OCI-M1 (cell line): ENCODE results near the gene HLA-E.
"Not testable (repeated sequence)": the region's sequence is repeated elsewhere in the genome, so short reads cannot be mapped to it uniquely, and the experiment has no call there.

ENCODE experiments used
- DNase-seq: peaks from one replicate; lab custom pipeline; 2025; lab: John Stamatoyannopoulos, UW

Gene HLA-E

DNA sequence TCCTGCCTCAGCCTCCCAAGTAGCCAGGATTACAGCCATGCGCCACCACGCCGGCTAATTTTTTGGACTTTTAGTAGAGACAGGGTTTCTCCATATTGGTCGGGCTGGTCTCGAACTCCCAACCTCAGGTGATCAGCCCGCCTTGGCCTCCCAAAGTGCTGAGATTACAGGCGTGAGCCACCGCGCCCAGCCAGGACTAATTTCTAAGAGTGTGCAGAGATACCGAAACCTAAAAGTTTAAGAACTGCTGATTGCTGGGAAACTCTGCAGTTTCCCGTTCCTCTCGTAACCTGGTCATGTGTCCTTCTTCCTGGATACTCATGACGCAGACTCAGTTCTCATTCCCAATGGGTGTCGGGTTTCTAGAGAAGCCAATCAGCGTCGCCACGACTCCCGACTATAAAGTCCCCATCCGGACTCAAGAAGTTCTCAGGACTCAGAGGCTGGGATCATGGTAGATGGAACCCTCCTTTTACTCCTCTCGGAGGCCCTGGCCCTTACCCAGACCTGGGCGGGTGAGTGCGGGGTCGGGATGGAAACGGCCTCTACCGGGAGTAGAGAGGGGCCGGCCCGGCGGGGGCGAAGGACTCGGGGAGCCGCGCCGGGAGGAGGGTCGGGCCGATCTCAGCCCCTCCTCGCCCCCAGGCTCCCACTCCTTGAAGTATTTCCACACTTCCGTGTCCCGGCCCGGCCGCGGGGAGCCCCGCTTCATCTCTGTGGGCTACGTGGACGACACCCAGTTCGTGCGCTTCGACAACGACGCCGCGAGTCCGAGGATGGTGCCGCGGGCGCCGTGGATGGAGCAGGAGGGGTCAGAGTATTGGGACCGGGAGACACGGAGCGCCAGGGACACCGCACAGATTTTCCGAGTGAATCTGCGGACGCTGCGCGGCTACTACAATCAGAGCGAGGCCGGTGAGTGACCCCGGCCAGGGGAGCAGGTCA is at the start of gene HLA-E:
Gene HLA-E, plus strand, starts transcription at position 429 of the 945 bp plus-strand sequence. Its CDS starts 23 bp downstream, at position 452.
- peak; percentile 100 for DNase-seq

DNA sequence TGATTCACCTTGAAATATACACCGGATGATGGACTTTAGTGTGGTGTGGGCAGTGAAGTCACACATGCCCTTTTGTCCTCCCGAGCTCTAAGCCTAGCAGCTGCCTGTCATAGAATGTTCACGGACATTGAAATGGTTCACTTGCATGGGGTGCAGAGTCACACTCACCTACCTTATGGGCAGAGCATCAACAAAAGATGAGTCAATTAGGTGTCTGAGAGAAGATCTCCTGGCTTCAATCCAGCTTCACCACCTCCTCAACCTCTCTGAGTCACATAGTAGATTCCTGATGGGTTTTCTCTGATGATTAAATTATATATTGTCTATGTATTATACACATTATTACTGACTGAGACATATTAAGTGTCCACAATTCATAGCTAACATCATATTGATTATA is 48.1 kb upstream of the HLA-E start:
- no peak for DNase-seq

DNA sequence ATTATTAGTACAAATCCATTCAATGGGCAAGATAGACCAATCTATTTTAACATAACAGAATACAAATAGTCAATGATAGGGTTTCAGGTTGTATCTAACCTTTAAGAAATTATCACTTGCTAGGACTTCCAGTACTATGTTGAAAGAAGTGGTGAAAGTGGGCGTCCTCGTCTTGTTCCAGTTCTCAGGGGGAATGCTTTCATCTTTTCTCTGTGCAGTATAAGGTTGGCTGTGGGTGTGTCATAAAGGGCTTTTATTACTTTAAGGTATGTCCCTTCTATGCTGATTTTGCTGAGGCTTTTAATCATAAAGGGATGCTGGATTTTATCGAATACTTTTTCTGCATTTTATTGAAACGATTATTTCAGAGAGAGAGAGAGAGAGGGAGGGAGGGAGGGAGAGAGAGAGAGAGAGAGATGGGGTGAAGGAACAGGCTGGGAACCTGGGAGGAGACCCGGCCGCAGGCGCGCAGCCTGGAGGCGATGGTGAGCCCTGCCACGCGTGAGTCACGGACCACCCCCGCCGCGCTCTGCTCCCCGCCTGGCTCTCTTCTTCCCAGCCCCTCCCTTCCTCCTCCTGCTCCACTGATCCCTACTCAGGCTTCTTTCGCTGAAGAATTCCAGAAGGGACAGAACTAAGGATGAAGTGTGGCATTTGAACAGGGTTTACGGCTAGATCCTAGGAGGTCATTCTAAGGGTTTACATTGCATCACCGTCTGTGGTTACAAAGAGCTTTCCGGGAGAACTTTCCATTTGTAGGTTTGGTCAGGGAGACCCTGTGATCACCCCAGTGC is 45.5 kb upstream of the HLA-E start:
- DNase-seq, result no peak

DNA sequence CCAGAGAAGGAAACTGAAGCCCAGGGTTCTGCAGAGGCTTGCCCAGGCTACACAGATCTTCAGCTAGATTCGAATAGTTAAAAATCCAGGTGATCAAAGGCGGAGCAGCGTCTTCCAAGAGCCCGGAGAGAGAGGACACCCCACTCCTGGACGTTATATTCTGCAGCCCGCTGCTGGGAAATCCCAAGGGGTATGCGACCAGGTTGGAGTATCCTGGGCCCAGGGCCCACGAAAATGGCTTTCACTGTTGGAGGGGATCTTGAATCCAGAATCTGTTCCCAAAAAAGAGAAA is 44.9 kb upstream of the HLA-E start:
- DNase-seq, result no peak

DNA sequence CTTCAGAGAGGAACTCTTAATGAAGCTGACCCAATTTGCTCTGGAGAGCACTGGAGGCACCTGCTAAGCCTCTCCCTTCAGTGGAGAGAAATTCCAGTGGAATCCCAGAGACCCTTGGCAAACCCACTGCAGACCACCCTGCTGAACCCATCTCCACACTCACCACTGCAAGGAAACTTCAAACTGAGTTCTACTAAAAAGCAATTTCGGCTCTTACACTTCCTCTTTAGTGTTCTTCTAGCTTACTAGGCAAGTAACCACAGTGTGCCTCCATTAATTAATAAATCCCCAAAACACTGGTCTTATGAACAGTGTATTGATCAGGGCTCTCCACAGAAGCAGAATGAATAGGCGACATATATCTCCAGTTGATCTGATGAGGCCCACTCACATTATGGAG is 43.0 kb upstream of the HLA-E start:
- no peak for DNase-seq

DNA sequence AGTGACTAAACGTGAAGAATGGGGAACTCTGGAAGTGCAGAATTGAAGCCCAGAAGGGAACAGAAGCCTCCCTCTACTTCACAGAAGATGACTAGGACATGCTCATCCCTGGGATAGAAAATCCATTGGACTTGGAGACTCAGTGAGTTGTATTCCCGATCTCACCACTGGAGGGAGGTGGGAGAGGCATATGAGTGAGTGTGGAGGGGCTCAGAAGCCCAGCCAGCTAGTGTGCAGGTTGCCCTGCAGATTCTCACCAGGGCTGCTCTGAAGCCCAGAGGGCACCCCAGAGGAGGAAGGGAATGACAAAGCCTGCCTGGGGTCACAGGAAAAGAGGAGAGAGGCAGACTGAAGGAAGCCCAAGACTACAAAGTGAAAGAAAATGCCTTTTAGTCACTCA is 42.1 kb upstream of the HLA-E start:
- no peak for DNase-seq

DNA sequence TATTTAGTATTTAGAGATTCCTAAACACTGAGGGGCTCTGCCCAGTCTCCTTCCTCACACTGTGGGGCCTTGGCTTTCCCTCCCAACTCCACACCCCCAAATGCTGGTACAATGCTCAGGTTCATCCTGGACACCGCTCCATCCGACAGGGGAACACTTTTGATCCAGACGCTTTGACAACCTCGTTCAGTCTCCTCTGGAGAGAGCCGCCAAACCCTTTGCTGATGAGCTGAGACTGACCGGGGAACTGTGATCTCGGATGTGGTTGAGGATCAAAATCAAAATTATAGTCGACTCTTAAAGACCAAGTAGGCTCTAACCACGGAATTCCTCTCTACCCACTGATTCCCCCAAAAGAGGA is 38.8 kb upstream of the HLA-E start:
- no peak for DNase-seq

DNA sequence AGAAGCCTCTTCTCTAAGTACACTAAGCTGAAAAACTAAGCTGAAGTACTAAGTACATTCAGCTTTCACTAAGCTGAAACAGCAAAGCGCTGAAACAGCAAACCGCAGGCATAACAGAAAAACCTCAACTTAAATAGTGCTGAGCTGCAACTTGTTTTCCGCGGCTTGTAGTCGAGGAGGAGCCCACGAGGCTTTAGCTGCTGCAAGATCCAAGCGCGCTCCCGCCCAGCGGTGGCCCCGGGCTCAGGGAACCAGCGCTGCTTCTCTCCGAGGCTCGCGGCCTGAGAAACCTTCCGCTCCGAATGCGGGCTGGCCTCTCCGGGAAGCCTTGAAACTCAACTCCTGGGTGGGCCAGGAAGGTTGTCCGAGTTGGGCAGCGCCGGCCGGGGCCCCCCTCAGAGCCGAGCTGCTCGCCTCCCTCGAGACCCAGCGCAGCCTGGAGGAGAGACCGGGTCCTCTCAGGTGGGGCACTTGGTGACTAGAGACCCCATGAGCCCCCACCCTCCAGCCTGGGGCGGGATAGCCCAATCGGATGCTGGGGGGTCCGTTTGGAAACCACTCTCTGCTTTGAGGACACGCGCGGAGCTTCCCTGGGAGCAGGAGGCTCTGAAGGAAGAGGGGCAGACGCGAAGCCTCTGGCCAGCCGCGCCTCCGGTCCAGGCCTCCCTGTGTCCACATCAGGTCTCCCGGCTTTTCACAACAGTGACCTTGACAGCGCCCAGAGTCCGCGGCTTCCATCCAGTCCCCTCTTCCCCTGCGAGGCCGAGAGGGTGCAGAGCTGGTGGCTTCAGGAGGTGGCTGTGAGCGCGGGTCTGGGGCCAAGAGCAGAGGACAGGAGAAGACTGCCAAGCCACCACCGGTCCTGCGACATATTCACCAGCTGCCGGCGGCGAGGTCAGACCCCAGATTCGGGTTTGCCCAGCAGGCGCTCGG is 38.1 kb upstream of the HLA-E start:
- DNase-seq, result peak; percentile 81

DNA sequence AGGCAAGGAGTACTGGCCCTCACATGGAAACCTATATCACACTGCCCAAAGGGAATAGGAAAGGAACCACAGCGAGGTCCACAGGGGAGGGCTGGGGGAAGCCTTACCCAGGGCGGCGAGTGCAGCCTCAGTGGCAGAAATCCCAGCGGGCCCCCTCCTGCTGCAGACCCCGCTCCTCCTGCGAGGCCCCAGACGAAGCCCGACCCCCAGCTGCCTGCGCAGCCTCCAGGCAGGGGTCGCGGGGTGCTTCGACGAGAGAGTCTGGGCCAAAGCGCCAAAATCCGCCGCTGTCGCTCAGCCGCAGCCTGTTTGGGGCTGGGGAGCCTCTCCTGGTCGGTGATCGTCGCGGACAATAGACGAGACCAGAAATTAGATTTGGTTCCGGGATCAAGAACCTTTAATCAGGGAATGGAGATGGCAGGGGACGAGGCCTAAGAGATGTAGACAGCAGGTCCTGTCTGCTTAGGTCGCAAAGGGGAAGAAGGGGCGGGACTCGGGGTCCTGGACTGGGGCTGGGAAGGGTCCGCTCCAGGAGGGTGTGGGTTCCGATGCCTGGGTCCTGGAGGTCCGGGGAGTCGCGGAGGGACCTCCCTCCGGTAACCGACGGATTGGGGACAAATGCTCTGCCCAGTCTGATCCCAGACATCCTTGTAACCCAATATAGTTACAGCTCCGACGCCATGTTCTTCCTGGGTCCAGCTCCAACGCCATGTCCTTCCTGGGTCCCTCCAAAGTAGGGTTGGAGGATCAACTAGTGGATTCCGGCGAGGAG is 36.4 kb upstream of the HLA-E start:
- no peak for DNase-seq

DNA sequence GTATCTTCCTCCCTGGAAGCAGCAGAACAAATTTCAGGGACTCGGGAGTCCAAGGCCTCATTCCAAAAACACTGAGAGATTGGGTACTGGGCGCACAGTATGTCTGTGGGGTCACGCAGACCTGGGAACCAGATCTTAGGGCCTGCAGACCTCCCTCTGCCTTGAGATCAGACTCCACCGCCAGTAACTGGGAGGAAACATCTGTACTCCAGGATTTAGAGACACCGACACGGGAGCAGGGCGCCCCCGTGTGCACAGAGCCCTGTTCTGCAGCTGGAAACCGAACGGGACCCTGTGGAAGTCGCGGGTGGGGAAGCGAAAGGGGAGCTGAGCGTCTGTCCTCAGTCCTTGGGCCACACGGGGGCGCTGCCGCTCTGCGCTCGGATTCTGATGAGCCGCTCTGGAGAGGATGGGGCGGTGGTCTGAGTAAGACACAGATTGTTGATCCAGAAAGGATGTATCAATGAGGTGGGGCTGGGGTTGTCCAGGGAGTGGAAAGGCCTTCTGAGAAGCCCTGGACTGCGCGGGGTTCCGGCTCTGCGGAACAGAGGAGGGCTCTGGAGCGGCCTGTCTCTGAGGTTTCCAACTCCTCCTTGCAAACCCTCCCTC is 35.7 kb upstream of the HLA-E start:
- DNase-seq, result peak; percentile 95

DNA sequence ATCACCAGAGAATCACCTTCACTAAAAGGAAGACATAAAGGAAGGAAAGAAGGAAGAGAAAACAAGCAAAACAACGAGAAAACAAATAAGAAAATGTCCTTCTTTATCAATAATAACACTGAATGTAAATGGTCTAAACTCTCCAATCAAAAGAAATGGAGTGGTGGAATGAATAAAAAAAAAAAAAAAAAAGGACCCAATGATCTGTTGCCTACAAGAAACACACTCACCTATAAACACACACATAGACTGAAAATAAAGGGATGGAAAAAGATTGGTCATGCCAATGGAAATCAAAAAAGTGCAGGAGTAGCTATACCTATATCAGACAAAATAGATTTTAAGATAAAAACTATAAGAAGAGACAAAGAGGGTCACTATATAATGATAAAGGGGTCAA is 30.2 kb upstream of the HLA-E start:
- DNase-seq, result no peak

DNA sequence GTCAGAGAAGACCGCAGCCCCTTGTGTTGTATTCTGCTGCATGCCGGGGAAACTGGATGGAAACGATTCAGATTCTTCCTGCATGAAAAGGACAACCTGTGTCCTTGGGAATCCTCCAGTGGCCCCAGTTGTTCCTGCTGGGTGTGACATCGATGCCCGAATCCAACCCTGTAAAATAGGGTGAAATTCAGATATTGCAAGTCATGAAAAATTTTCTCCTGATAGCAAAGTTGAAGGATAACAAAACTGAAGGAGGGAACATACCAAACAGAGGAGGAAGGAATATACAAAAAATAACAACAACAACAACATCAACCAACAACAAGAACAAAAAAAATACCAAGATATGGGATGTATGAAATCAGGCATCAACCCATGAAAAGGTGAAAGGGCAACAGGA is 28.3 kb upstream of the HLA-E start:
- DNase-seq, result no peak

DNA sequence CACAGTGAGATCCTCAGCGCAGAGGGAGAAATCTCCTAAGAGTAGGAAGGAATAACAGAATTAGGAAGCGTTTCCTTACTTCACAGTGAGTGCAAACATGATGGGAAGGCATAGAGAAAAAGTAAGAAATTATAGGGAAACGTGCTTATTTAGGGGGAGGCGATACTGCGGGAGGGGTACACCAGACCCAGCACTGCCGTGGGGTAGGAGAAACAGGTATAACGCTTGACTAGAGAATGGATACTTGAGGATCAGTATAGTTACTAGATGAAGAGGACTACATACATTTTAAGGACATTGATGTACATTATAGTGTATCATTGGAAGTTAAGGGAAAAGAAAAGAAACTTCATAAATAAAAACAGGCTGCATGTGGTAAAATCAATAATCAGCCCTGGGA is 26.8 kb upstream of the HLA-E start:
- DNase-seq, result no peak

DNA sequence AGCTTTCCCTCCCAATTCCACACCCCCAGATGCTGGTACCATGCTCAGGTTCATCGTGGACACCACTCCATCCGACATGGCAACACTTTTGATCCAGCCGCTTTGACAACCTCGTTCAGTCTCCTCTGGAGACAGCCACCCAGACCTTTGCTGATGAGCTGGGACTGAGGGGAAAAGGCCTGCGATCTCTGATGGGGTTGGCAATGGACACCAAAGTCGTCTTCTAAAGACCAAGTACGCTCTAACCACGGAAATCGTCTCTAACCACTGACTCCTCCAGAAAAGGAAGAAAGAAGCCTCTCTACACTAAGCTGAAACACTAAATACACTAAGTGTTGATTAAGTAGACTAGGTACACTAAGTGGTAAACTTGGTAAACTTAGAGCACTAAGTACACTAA is 26.1 kb upstream of the HLA-E start:
- DNase-seq, result no peak

DNA sequence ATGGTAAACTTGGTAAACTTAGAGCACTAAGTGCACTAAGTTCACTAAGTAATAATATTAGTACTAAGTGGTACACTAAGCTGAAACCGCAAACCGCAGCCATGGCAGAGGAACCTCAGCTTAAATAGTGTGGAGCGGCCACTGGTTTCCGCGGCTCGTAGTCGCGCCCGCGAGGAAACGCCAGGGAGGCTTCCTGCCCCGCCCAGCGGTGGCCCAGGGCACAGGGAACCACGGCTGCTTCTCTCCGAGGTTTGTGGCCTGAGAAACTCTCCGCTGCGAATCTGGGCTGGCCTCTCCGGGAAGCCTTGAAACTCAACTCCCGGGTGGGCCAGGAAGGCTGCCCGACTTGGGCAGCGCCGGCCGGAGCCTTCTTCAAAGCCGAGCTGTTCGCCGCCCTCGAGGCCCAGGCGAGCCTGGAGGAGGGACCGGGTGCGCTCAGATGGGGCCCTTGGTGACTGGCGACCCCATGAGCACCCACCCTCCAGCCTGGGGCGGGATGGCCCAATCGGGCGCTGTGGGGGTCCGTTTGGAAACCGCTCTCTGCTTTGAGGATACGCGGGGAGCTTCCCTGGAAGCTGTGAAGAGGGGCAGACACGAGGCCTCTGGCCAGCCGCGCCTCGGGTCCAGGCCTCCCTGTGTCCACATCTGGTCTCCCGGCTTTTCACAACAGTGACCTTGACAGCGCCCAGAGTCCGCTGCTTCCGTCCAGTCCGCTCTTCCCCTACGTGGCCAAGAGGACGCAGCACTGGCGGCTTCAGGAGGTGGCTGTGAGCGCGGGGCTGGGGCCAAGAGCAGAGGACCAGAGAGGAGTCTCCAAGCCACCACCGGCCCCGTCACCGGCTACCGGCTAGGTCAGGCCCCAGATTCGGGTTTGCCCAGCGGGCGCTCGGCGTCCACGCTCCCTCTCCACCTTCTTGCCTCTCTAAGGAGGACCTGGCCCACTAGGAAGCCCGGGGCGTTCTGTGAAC is 25.4 kb upstream of the HLA-E start:
- peak; percentile 58 for DNase-seq

DNA sequence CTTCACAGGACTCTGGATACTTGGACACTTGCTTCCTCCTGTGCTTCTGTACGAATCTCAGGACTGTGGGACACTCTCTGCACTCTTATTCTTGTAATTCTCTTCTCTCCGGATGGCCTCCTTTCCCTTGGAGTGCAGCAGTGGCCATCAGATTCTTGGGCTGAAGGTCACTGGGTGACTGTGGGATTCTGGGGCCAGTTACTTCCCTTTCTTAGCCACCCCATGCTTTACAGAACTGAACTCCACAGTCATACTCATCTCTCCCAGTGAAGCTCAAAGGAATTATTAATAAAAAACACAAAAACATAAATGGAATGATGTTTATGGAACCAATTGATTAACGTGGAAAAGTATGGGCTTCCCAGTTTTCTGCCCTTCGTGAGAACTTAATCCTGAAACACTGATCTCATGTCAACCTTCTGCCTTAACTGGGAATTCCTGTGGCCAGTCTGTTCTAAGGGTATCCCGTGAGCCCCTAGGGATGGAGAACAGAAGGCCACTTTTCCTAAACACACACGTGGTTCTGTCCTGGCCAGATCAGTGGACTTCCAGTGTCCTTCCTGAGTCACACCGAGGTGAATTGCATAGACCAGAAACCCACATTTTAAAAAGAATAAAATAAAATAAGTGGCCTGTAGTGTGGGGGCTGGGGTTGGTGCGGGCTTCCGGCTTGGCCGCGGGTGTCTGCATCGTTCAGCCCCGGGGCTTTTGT is 23.6 kb upstream of the HLA-E start:
- DNase-seq, result no peak

DNA sequence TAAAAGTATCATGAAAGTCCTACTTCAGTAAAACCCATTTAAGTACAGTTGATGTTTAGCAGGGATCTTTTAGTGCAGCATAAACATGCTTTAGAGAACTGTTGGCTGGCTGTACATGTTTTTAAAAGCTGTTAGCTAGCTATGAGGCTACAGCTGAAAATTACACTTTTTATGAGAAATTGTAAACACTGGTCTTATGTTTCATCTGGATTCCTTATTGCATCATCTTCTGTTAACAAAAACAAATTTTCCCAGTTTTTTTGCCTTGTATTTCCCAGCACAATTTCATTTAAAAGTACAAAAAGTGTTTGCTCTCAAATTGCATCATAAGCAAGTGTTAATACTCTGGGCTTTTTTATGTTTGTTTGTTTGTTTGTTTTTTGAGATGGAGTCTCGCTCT is 18.3 kb upstream of the HLA-E start:
- peak; percentile 32 for DNase-seq

DNA sequence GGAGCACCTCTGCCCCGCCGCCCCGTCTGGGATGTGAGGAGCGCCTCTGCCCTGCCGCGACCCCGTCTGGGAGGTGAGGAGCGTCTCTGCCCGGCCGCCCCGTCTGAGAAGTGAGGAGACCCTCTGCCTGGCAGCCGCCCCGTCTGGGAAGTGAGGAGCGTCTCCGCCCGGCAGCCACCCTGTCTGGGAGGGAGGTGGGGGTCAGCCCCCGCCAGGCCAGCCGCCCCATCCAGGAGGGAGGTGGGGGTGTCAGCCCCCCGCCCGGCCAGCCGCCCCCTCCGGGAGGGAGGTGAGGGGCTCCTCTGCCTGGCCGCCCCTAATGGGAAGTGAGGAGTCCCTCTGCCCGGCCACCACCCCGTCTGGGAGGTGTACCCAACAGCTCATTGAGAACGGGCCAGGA is 14.2 kb upstream of the HLA-E start:
- DNase-seq, result not testable (repeated sequence)

DNA sequence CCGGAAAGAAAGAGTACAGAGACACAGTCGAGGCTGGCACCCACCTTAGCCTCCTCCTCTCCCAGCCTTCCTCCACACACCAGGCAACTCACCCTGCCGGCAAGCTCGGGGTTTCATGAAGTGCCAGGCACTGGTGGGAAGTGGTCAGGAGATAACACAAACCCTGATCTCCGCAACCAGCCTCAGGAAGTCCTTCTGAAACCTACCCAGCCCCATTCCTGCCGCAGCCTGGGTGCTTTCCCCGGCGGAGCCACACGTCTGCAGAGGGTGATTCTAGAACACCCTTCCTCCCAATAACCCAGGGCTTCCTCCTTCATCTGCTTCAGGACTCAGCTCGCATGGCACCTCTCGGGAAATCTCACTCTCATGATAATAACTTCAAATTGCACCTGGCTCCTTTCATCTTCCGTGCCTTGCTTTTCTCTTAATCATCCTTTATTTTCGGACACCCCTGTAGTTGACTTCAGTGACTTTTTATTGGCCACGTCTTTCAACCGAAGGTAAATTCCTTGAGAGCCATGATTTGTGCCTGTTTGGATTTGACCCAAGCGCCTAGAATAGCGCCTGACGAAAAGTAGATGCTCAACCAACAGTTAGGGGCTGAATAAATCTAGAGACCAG is 8.7 kb upstream of the HLA-E start:
- DNase-seq, result peak; percentile 78
